NCI-H2227 (cell line): Measurements from ENCODE around the gene MCM5.

Source experiments
- DNase-seq: peaks from one replicate; lab custom pipeline; 2025; ENCODE audit not compliant: unreplicated experiment; lab: John Stamatoyannopoulos, UW

MCM5 gene

DNA sequence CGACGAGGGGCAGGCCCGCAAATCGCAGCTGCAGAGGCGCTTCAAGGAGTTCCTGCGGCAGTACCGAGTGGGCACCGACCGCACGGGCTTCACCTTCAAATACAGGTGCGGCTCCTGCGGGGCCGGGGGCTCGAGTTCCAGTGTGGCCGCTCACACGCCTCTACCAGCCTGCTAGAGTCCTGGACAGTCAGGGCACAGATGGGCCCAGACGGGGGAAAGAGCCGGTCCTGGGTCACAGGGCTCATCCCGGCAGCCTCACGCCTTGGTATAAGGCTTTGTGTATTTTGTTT, 506 bp downstream of the MCM5 start:
- DNase-seq: no peak

DNA sequence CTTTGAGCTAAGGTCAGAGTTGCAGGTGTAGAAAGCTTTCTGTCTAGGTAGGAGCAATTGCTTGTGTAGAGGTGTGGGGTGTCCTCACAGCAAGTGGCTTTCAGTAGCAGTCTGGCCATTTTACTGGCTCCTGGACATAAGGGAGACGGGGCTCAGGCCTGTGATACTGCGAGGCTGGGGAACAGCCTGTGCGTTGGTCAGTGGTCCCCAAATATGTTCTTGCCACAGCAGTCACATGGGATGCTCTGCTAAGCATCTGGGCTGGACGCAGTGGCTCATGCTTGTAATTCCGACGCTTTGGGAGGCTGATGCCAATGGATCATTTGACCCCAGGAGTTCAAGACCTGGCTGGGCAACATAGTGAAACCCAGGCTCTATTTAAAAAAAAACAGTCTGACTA, 1.9 kb downstream of the MCM5 start:
- DNase-seq: no peak

DNA sequence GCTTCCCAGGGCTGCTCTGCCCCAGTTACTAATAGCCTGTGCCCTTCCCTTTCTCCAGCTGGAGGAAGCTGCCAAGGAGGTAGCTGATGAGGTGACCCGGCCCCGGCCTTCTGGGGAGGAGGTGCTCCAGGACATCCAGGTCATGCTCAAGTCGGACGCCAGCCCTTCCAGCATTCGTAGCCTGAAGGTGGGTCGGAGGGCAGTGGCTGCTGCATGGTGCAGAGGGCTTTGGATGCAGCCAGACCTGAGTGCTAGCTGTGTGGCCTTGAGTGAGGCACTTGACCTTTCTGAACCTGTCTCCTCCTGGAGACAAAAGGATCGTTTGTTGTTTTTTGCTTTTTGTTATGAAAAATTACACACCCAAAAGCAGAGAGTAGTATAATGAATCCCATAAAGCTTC, 3.4 kb downstream of the MCM5 start:
- no peak for DNase-seq

DNA sequence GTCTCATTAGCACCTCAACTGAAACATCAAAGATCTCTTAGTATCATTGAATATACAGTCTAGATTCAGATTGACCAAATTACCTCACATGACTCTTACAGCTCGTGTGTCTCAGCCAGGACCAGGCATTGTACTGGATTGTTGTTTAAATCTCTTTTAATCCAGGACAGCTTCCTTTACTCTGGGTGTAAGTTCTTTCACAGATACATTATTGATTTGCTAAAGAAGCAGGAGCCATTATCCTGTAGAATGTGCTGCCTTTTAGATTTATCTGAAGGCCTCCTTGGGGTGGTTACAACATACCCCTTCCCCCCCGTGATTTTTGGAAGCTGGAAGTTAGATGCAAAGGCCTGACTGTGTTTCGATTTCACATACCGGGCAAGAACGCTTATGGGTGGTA, 4.2 kb downstream of the MCM5 start:
- no peak for DNase-seq

DNA sequence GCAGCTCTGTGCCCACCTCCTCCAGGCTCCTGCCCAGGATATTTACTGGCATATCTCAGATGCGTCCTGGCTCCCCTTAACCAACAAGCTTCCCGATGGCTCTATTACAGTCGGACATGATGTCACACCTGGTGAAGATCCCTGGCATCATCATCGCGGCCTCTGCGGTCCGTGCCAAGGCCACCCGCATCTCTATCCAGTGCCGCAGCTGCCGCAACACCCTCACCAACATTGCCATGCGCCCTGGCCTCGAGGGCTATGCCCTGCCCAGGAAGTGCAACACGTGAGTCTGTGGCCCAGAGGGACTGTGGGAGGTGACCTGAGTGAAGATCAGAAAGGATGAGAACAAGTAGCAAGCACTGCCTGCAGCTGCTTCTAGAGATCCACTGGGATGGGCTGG, 6.5 kb downstream of the MCM5 start:
- no peak for DNase-seq

DNA sequence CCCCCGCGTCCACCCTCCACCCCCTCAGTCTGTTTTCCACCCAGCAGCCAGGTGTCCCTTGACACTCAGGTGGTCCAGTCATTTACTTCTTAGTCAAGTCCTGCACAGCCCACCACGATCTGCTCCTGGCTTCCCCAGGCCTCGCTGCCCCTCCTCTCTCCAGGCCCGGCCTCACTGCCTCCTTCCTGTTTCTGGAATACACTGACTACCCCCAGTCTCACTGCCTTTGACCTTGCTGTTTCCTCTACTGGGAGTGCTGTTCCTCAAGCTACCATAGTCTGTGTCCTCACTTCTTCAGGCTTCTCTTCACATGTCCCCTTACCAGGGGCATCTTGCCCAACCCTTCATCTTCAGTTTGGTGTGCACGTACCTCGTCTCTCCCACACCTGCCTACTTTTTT, 7.4 kb downstream of the MCM5 start:
- no peak for DNase-seq

DNA sequence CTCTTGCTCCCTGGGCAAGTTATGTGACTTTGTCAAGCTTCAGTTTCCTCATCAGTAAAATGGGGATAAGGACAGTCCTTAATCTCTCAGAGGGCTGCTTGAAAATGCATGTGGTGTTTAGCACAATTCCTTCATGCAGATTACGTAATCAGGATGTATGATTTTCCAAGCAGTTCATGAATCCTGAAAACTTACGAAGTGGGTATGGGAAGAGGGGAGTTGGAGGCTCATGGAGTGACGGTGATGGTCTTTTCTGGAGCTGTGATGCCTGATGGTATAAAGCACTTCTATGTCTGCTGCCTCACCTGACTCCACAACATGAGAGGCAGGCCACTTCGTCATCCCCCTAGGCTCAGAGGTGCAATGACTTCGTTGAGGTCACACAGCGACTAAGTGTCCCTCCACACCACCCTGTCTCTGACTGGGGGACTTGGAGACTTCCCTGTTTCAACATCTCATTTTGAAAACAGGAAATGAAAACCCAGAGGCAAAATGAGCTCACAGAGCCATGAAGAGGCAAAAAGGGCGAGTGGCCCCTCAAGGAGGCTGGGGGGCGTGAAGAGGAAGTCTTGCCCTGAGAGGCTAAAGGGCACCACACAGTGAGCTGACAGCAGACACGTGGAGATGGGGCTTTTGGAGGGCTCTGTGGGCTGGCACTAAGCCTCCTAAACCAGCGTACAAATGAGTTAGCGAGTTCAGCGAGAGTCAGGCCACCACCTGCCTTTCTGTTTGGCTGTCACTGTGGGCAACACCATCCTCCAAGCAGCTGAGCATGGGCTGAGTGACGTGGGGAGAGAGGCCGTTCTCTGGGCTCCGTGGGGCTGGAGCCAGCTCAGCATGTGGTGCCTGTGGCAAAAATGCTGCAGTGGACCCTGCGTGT, 10.1 kb downstream of the MCM5 start:
- no peak for DNase-seq

DNA sequence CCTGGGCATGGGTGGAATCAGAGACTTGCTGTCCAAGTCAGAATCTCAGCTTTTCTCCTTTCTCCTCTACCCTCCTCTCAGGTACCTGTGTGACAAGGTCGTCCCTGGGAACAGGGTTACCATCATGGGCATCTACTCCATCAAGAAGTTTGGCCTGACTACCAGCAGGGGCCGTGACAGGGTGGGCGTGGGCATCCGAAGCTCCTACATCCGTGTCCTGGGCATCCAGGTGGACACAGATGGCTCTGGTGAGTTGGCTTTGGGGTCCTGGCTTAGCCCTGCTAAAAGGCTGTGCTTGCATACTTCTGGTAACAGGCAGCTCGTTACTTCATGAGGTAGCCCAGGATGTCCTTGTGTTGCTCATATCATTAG, 10.7 kb downstream of the MCM5 start:
- DNase-seq: no peak

DNA sequence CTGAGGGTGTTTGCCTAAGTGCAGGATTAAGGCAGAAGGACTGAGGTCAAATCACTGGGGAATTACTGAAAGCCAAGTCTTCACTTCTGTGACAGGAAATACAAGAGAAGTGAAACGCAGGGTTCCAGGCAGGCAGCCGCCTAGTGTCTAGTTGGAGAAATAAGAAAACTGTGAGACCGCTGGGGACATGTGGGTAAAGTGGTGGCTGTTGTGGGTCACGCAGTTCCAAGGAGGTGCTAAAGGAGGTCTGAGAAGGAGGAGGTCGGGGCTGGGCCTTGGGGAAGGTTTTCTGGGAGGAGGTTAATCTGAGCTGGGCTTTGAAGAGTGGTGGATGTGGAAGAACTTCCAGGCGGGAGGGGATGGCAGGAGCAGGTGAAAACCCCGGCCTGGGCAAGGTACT, 11.2 kb downstream of the MCM5 start:
- DNase-seq: no peak

DNA sequence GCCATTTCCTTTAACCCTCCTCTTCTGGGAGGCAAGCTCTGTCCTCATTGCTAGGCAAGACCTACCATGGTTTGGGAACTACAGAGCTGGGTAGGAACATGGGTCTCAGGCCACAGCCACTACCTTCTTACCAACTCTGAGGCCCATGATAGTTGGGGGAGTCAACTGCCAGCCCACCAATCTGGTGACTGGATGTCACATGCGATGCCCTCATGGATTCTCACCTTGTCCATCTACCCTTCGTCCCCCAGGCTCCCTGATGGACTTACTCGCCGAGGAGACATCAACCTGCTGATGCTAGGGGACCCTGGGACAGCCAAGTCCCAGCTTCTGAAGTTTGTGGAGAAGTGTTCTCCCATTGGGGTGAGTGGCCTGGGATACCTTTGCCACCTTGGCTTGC, 13.7 kb downstream of the MCM5 start:
- no peak for DNase-seq

DNA sequence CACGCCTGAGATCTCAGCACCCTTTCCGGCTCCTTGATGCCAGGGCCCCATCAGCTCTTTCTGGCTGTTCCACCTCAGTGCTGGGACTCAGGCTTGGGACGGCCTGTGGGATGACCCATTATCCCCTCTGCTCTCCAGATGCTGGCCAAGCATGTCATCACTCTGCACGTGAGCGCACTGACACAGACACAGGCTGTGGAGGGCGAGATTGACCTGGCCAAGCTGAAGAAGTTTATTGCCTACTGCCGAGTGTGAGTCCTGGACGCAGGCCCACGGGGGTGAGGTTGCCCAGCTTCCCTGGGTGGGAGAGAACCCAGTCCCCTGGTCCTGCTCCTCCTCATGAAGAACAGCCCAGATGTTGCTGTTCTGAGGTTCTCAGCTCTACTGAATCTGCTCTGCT, 17.7 kb downstream of the MCM5 start:
- no peak for DNase-seq

DNA sequence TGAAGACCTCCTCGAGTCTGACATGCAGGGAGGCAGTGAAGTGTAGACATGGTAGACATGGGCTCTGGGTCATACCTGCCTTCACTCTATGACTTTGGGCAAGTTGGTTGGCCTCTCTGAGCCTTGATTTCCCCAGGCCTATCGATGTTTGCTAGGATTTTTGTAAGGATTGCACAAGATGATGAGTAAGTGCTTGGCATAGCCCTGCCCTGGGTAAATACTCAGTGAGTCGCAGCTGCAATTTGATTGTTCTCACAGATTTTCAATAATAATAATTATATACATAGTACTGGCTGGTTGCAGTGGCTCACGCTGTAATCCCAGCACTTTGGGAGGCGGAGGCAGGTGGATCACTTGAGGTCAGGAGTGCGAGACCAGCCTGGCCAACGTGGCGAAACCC, 18.1 kb downstream of the MCM5 start:
- DNase-seq: no peak

DNA sequence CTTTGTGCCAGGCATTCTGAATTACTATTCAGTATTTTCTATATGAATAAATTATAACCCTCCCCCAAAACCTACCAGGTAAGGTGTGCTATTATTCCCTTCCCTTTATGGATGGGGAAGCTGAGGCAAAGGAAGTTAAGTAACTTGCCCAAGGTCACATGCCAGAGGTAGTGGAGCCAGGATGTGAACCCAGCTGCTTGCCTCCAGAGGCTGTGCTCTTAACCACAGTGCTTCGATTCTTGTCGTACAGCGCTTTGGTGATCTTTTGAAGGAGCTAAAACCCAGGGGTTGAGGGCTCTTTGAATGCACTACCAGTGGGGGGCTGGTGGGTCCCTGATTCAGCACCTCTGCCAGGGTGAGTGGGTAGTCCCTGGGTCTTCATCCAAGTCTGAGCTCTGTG, 18.8 kb downstream of the MCM5 start:
- DNase-seq: no peak

DNA sequence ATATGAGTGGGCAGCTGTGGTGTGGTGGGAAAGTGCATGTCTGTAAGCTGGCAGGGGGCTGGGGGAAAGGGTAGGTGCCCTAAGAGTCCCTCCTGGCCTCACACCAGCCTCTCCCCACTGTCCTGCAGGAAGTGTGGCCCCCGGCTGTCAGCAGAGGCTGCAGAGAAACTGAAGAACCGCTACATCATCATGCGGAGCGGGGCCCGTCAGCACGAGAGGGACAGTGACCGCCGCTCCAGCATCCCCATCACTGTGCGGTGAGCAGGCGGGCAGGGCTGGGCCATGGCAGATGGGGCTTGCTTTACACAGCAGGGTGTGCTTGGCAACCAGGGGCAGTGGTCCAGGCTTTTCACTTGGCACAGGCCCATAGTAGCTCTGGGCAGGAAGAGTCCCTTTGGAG, 19.8 kb downstream of the MCM5 start:
- DNase-seq: no peak

DNA sequence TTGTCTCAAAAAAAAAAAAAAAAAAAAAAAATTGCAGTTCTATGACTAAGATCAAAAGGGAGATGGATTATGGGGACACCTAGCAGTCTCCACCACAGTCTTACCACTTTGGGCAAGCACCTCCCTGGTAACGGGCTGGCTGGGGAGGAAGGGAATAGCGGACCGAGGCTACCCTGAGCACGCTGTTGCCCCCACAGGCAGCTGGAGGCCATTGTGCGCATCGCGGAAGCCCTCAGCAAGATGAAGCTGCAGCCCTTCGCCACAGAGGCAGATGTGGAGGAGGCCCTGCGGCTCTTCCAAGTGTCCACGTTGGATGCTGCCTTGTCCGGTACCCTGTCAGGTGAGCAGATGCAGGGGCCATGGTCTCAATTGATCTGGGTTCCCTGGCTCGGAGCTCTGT, 21.2 kb downstream of the MCM5 start:
- DNase-seq: no peak

DNA sequence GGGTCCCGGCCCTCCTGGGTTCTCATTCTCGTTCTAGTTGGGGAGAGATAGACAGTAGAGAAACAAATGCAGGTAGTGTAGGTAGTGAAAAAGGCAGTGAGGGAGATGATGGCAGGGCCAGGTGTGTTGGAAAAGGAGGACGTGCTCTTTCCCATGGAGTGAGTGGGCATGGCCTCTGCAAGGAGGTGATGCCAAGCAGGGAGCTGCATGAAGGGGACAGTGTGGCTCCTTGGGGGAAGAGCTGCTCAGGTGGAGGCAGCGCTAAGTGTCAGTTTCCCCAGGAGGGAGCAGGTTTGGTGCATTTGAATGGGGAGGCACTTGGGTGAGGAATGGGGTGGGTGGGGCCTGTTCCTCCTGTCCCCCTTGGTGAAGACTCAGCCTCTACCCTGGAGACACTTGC, 22.2 kb downstream of the MCM5 start:
- DNase-seq: no peak

DNA sequence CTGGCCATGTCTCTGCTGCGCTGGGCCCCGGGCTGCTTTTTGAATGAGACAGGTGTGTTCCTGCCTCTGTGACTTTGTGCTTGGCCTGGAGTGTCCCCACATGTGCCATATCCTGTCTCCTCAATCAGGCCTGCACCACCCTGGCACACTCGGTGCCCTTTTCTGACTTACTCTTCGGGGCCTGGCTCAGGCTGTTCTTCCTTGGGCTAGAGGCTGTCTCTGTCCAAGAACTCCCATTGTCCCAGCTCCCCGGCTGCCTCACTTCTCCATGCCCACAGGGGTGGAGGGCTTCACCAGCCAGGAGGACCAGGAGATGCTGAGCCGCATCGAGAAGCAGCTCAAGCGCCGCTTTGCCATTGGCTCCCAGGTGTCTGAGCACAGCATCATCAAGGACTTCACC, 23.0 kb downstream of the MCM5 start:
- DNase-seq: no peak

DNA sequence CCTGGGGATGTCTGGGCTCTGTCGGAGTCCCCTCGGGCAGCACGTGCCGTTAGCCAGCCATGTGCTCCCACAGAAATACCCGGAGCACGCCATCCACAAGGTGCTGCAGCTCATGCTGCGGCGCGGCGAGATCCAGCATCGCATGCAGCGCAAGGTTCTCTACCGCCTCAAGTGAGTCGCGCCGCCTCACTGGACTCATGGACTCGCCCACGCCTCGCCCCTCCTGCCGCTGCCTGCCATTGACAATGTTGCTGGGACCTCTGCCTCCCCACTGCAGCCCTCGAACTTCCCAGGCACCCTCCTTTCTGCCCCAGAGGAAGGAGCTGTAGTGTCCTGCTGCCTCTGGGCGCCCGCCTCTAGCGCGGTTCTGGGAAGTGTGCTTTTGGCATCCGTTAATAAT, 24.1 kb downstream of the MCM5 start:
- DNase-seq: no peak

DNA sequence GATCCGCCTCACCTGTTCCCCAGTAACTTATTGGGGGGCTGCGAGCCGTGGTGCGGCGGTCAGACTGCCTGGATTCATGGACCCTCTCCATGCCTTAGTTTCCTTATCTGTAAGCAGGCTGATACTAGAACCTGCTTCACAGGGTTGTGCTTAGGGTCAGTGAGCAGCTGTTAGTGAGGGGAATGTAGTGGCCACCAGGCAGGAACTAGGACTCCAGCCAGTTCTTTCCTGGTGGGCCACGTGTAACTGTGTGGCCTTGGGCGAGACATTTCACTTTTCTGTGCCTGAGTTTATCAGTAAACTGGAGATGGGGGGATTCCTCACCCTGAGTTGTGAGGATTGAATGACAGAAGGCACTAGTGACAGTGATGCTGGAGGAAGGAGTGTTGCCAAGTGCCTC, 24.8 kb downstream of the MCM5 start:
- DNase-seq: no peak

DNA sequence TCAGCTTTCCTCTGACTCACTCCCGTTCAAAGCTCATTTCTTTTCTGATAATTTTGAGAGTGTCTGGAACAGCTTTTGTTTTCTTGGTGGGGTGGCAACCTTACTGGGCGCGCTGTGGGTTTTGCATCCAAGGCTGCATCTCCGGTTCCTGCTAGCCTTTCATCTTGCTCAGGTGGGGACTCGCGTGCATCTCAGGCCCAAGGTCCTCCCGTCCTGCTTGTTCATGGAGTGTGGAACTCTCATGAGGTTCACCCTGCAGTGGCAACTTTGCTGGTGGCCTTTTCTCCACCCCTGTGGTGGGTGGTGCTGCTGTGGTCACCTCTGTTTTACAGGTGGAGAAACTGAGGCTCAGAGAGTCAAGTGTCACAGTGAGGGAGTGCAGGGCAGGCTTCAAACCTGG, 25.6 kb downstream of the MCM5 start:
- DNase-seq: no peak

DNA sequence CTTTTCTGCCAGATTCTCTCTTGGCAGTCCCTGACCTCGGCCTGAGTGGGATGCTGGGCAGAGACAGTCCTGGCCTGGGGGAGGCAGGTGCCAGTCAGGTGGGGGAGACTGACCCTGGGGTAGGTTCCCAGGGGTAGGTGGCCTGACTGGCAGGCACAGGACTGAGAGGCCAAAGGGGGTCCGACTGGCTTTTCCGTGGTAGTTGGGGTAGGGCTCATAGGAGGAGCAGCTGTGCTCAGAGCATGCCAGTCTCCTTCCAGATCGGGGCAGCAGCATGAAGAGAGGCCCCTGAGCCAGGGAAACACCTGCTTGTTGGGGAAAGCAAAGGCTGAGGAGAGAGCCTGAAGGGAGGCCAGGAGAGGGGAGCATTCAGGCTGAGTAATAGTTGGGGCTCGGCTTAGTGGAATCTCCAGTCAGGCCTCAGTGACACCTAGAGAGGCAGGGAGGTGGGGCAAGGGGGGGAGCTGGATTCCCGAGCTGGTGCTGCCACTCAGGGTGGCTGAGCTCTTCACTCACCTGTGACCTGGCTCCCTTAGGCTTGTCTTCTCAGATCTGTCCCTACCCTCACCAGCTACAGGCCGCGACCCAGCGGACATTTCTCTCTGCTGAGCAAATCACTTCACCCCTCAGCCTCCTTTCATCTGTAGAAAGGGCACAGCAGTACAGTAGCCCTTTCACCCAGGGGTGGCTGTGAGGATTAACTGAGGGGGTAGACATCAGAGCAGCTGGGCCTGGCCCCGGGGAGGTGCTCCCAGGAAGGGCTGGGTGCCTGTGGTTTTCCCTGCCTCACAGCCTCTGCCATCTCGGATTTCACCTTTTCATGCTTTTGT, 26.2 kb downstream of the MCM5 start:
- DNase-seq: no peak

DNA sequence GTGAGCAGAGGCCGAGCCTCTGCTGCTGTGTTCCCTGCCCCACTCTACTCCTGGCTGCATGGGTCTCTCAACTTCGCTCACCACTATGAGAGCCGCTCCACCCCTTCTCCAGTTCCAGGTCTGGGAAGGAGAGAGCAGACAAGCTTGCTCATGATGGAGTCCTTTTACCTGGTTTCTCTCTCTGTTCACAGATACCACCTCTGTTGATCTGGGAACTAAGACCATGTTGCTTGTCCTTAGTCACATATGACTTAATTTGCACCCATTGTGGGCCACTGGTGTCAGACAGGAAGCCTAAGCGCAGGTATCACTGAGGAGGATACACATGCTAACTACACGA, 26.8 kb downstream of the MCM5 start:
- no peak for DNase-seq

DNA sequence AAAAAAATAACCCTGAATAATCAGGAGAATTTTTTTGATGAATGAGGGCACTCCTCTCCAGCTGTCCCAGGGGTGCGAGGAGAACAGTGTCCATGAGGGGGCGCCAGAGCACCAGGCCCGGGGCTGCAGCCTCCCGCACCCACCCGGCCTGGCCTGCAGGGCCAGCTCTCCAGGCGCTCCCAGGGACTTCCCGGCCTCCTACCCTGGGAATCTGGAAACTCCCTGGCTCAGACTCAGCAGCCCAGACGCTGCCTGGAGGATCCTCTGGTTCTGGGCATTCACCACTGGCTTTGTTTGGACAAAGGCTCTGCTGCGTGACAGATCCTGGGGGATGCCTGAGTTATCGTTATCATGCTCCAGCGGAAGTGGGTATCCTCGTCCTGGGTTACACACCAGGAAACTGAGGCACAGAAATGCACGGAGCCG, 31.0 kb downstream of the MCM5 start:
- peak; percentile 75 for DNase-seq
